Natural killer cell (primary cell): ENCODE data around the gene SYNGR2. TPM values are rescaled to one million over a fixed set of nuclear protein-coding genes. Genes with fewer than 3 reads are reported as not detected.

Experiments
- ATAC-seq, 3 donors: fragments of 150-1000 bp in 2 of 3; fragments of 200-7000 bp in 1 of 3; cut with Tn5 transposase; 1 replicate in 1 of 3; 2 replicates in 2 of 3; pipeline ENCODE4 v1.10.0; 2021; ENCODE audit warnings: mild to moderate bottlenecking in 2 of 3, moderate library complexity in 2 of 3
- DNase-seq, 2 donors: peaks; one replicate each; pipeline versions ENCODE4 v3.0.0 to v3.0.0-alpha.2; 2013 to 2021; ENCODE audit warnings: mixed read lengths in 1 of 2
- H3K27ac ChIP-seq: one replicate; pipeline ENCODE4 v1.5.1; 2013; ENCODE audit warnings: mild to moderate bottlenecking, low read length
- H3K27me3 ChIP-seq: one replicate; pipeline ENCODE4 v1.6.1; 2013; ENCODE audit warnings: low read length; ENCODE audit not compliant: control insufficient read depth, insufficient read depth
- H3K36me3 ChIP-seq: one replicate; pipeline ENCODE4 v1.6.1; 2013; ENCODE audit warnings: low read length; ENCODE audit not compliant: control insufficient read depth, insufficient read depth
- H3K4me1 ChIP-seq: one replicate; pipeline ENCODE4 v1.6.1; 2013; ENCODE audit warnings: low read length; ENCODE audit not compliant: control insufficient read depth, insufficient read depth
- H3K4me3 ChIP-seq: one replicate; pipeline ENCODE4 v1.5.1; 2013; ENCODE audit warnings: low read length
- H3K9me3 ChIP-seq: one replicate; pipeline ENCODE4 v1.6.1; 2013; ENCODE audit warnings: low read length; ENCODE audit not compliant: control insufficient read depth, insufficient read depth
- H3K27ac Mint-ChIP-seq, 2 donors: one replicate each; pipeline ENCODE4 v1.8.0; 2022; ENCODE audit warnings: mild to moderate bottlenecking in 2 of 2, mixed read lengths in 2 of 2, moderate library complexity in 1 of 2
- H3K27me3 Mint-ChIP-seq, 2 donors: one replicate each; pipeline ENCODE4 v1.8.0; 2022; ENCODE audit warnings: low read depth in 2 of 2, mixed read lengths in 2 of 2
- H3K36me3 Mint-ChIP-seq: one replicate; pipeline ENCODE4 v1.8.0; 2022; ENCODE audit warnings: mixed read lengths
- H3K4me1 Mint-ChIP-seq, 2 donors: one replicate each; pipeline ENCODE4 v1.8.0; 2022; ENCODE audit warnings: mixed read lengths in 2 of 2
- H3K4me3 Mint-ChIP-seq: one replicate; pipeline ENCODE4 v1.8.0; 2022; ENCODE audit warnings: mild to moderate bottlenecking, moderate library complexity, mixed read lengths
- H3K9me3 Mint-ChIP-seq, 2 donors: one replicate each; pipeline ENCODE4 v1.8.0; 2022; ENCODE audit warnings: mixed read lengths in 2 of 2
- CTCF ChIP-seq: fragments of 200-600 bp; IDR thresholded peaks from one replicate; pipeline ENCODE4 v1.8.0; 2022; ENCODE audit warnings: antibody characterized with exemption
- WGBS: methylation state at CpG from one replicate; pipeline ENCODE4 v1.1.7; 2013; ENCODE audit warnings: missing lambda C conversion rate; ENCODE audit not compliant: insufficient coverage; 5-methylcytosine and 5-hydroxymethylcytosine counted together
- intact Hi-C: fragments of 100-400 bp; cut with micrococcal nuclease; formaldehyde crosslinking; loops from one replicate; pipeline ENCODE4 v1.14.2; 2022
- total RNA-seq, 4 donors: library from RNA; stranded (reverse); fragments of 120-200 nt in 1 of 4; gene quantifications; one replicate each; pipeline versions ENCODE4 v1.2.3 to v1.2.4, GENCODE V29; 2013 to 2022

Gene SYNGR2
- 10 to 100 TPM; 41.2 to 62.1 (median 43.5) TPM for total RNA-seq
- total RNA-seq (2013): 45.5 TPM

GRCh38 chr17:78168242-78168902 is at the start of gene SYNGR2:
TSS of gene SYNGR2 (plus strand) at chr17:78168581. CDS start at chr17:78168617, 36 bp downstream.
- H3K4me1 Mint-ChIP-seq: peaks cover 12 to 28% of the 10 kb centered on the region in 2 donors
- intact Hi-C loops: no loop called here
- under 1% methylated on average over 84 of the region's 84 CpGs for WGBS
- peak within 1 kb of the TSS; percentile 53 for H3K4me3 ChIP-seq
- no peak for TF ChIP-seq CTCF
- no peaks in the 10 kb centered on the region for H3K9me3 ChIP-seq
- H3K36me3 Mint-ChIP-seq: no peaks in the 10 kb centered on the region
- H3K27me3 ChIP-seq: no peaks in the 10 kb centered on the region
- no peaks in the 10 kb centered on the region for H3K27me3 Mint-ChIP-seq
- peak within 1 kb of the TSS in 1 of 2 donors; percentile 58 for H3K27ac Mint-ChIP-seq
- peak within 1 kb of the TSS; percentile 80 for H3K27ac ChIP-seq
- peak; percentile 86 to 92 for DNase-seq
- H3K4me3 Mint-ChIP-seq: peak within 1 kb of the TSS; percentile 75
- ATAC-seq: peak; percentile 94 to 95 (median 94)
- no peaks in the 10 kb centered on the region for H3K9me3 Mint-ChIP-seq
- peaks cover 10% of the 10 kb centered on the region for H3K36me3 ChIP-seq
- H3K4me1 ChIP-seq: peaks cover 49% of the 10 kb centered on the region

GRCh38 chr17:78118801-78119241 is 49.6 kb upstream of the SYNGR2 start:
- Histone ChIP-seq H3K4me3 (no peak overlapping the region), H3K27ac (no peak overlapping the region), H3K9me3 (no peaks in the 10 kb centered on the region), H3K36me3 (peaks cover 88% of the 10 kb centered on the region), H3K27me3 (no peaks in the 10 kb centered on the region), H3K4me1 (peaks cover 76% of the 10 kb centered on the region)
- Mint-ChIP-seq H3K36me3 (no peaks in the 10 kb centered on the region), H3K9me3 (no peaks in the 10 kb centered on the region), H3K4me3 (no peak overlapping the region), H3K4me1 (peaks cover 39 to 64% of the 10 kb centered on the region in 2 donors), H3K27ac (no peak overlapping the region), H3K27me3 (no peaks in the 10 kb centered on the region)
- ATAC-seq: no peak
- DNase-seq: no peak
- WGBS: 89% methylated on average over 14 of the region's 14 CpGs
- TF ChIP-seq CTCF: no peak
- intact Hi-C loops: no loop called here

- Histone ChIP-seq H3K27me3 (no peaks in the 10 kb centered on the region), H3K36me3 (peaks cover 87% of the 10 kb centered on the region), H3K4me1 (peaks cover 76% of the 10 kb centered on the region), H3K4me3 (no peak overlapping the region), H3K27ac (peak overlapping the region; percentile 15), H3K9me3 (no peaks in the 10 kb centered on the region)
- Mint-ChIP-seq H3K4me3 (peak overlapping the region; percentile 86), H3K36me3 (no peaks in the 10 kb centered on the region), H3K9me3 (no peaks in the 10 kb centered on the region), H3K27me3 (no peaks in the 10 kb centered on the region), H3K4me1 (peaks cover 32 to 59% of the 10 kb centered on the region in 2 donors), H3K27ac (peak overlapping the region; percentile 82 to 84)
- no peak for DNase-seq
- intact Hi-C loops: no loop called here
- no peak for ATAC-seq
- TF ChIP-seq CTCF: no peak
- whole genome bisulfite sequencing: 92% methylated on average over 13 of the region's 13 CpGs
Measured at GRCh38 chr17:78120537-78120936, 47.8 kb upstream of the SYNGR2 start.
